ENCODE data around the gene KCNC2.

KCNC2 gene

GRCh38 chr12:75157385-75157784 is 52.3 kb downstream of the KCNC2 start:
- DNase-seq, result no peak

GRCh38 chr12:75155962-75156361 is 53.7 kb downstream of the KCNC2 start:
- no peak for DNase-seq

GRCh38 chr12:75154388-75154787 is 55.3 kb downstream of the KCNC2 start:
- DNase-seq, result no peak

GRCh38 chr12:75139196-75139595 is 70.4 kb downstream of the KCNC2 start:
- no peak for DNase-seq

GRCh38 chr12:75137896-75138295 is 71.7 kb downstream of the KCNC2 start:
- DNase-seq, result no peak

- no peak for DNase-seq
Observed at GRCh38 chr12:75135026-75135425, 74.6 kb downstream of the KCNC2 start.

- no peak for DNase-seq
Observed at GRCh38 chr12:75130811-75131210, 78.8 kb downstream of the KCNC2 start.

- no peak for DNase-seq
Observed at GRCh38 chr12:75129275-75129674, 80.4 kb downstream of the KCNC2 start.

GRCh38 chr12:75121036-75121705 is 88.5 kb downstream of the KCNC2 start:
- DNase-seq, result no peak

GRCh38 chr12:75120311-75120711 is 89.3 kb downstream of the KCNC2 start:
- no peak for DNase-seq

- DNase-seq, result no peak
Observed at GRCh38 chr12:75116646-75117198, 92.9 kb downstream of the KCNC2 start.

- no peak for DNase-seq
Observed at GRCh38 chr12:75115748-75116147, 93.9 kb downstream of the KCNC2 start.

GRCh38 chr12:75103822-75104221 is 105.8 kb downstream of the KCNC2 start:
- DNase-seq, result no peak

- DNase-seq, result no peak
Observed at GRCh38 chr12:75101781-75102180, 107.9 kb downstream of the KCNC2 start.

- no peak for DNase-seq
Observed at GRCh38 chr12:75099210-75099609, 110.4 kb downstream of the KCNC2 start.

- no peak for DNase-seq
Observed at GRCh38 chr12:75097003-75097402, 112.6 kb downstream of the KCNC2 start.

- DNase-seq, result no peak
Observed at GRCh38 chr12:75087654-75088053, 122.0 kb downstream of the KCNC2 start.

GRCh38 chr12:75086091-75087038 is 123.3 kb downstream of the KCNC2 start:
- DNase-seq, result no peak

GRCh38 chr12:75081305-75081704 is 128.3 kb downstream of the KCNC2 start:
- DNase-seq, result no peak

GRCh38 chr12:75080582-75080981 is 129.1 kb downstream of the KCNC2 start:
- DNase-seq, result no peak

GRCh38 chr12:75065482-75065881 is 144.2 kb downstream of the KCNC2 start:
- no peak for DNase-seq

GRCh38 chr12:75062691-75063090 is 146.9 kb downstream of the KCNC2 start:
- DNase-seq, result no peak

GRCh38 chr12:75058228-75058627 is 151.4 kb downstream of the KCNC2 start:
- DNase-seq, result no peak

- DNase-seq, result no peak
Observed at GRCh38 chr12:75048767-75049166, 160.9 kb downstream of the KCNC2 start.
